Heart right ventricle (tissue), 16 donors: ENCODE results near the gene PIM1. TPM values are rescaled to one million over a fixed set of nuclear protein-coding genes. Genes with fewer than 3 reads are reported as not detected.

Source experiments
- ATAC-seq, 8 donors: fragments of 200-7000 bp; cut with Tn5 transposase; one replicate each; pipeline ENCODE4 v1.9.1; 2020; ENCODE audit warnings: mild to moderate bottlenecking in 8 of 8, moderate library complexity in 8 of 8, moderate number of reproducible peaks in 1 of 8
- DNase-seq, 2 donors: peaks; one replicate each; pipeline ENCODE4 v3.0.0-alpha.2; 2020
- H3K27ac ChIP-seq, 10 donors: fragments of 200-600 bp; sonication (generic) in 2 of 10; one replicate each; pipeline versions ENCODE4 v1.5.0 to v1.8.0; 2020 to 2022; ENCODE audit warnings: mild to moderate bottlenecking in 3 of 10
- H3K27me3 ChIP-seq, 7 donors: fragments of 200-600 bp; one replicate each; pipeline ENCODE4 v1.8.0; 2021 to 2022; ENCODE audit warnings: mild to moderate bottlenecking in 2 of 7
- H3K36me3 ChIP-seq, 9 donors: fragments of 200-600 bp; sonication (generic) in 1 of 9; one replicate each; pipeline versions ENCODE4 v1.5.0 to v1.8.0; 2020 to 2022; ENCODE audit warnings: mild to moderate bottlenecking in 2 of 9
- H3K4me1 ChIP-seq, 9 donors: fragments of 200-600 bp; sonication (generic) in 1 of 9; one replicate each; pipeline versions ENCODE4 v1.5.0 to v1.8.0; 2020 to 2022; ENCODE audit warnings: mild to moderate bottlenecking in 4 of 9
- H3K4me3 ChIP-seq, 10 donors: fragments of 200-600 bp; sonication (generic) in 2 of 10; one replicate each; pipeline versions ENCODE4 v1.5.0 to v1.8.0; 2020 to 2022; ENCODE audit warnings: mild to moderate bottlenecking in 7 of 10, moderate library complexity in 2 of 10
- H3K9me3 ChIP-seq, 11 donors: fragments of 200-600 bp in 10 of 11; sonication (generic) in 2 of 11; one replicate each; pipeline versions ENCODE4 v1.5.0 to v1.8.0; 2013 to 2022; ENCODE audit warnings: mild to moderate bottlenecking in 2 of 11, control low read depth in 1 of 11, moderate library complexity in 1 of 11
- CTCF ChIP-seq, 9 donors: fragments of 200-600 bp; sonication (generic) in 2 of 9; IDR thresholded peaks; one replicate each; pipeline versions ENCODE4 v1.5.0 to v1.8.0; 2021 to 2022; ENCODE audit warnings: antibody characterized with exemption in 9 of 9, mild to moderate bottlenecking in 5 of 9, moderate library complexity in 1 of 9
- WGBS, 2 donors: extraction: QIAGEN DNeasy Blood & Tissue Kit; methylation state at CpG; one replicate each; pipeline ENCODE4 v1.1.7; 2013; ENCODE audit warnings: inconsistent platforms in 1 of 2; 5-methylcytosine and 5-hydroxymethylcytosine counted together
- intact Hi-C, 10 donors: fragments of 100-400 bp; cut with DNase I; formaldehyde crosslinking; loops; one replicate each; pipeline versions ENCODE4 v1.11.1 to v1.14.2; 2022
- polyA plus RNA-seq, 2 donors: library from polyadenylated mRNA; stranded (reverse); fragments of 200-250 nt; gene quantifications; one replicate each; pipeline ENCODE4 v1.2.3, GENCODE V29; 2013
- total RNA-seq, 10 donors: library from RNA; stranded (reverse); fragmentation: NEBNext Ultra II Directional in 3 of 10; extraction: Animal tissue kit (Norgen Biotek cat#: 25700) in 3 of 10; gene quantifications; one replicate each; pipeline versions ENCODE4 v1.2.1 to v1.2.4, GENCODE V29; 2021 to 2023
- donor health status: Arrhythmogenic right ventricular cardiomyopathy.
- donor health status: ischemic (EF 13 %, LVEDD 7.1; RV severe dilation, severe dysfunction).
- donor health status: healthy with polysubstance abuse.
- donor health status: DM: no; HTN: yes; CAD: no.
- donor health status: DM: no; HTN: no; CAD: no.
- donor health status: ischemic (EF 25% LVEDD 6.9; RV normal size, moderate dysfunction).
- donor health status: ischemic (EF 25% LVEDD 5.7; RV mildly dilated, moderate dysfunction).
- donor health status: healthy.
- donor health status: DM: yes; HTN: yes; CAD: no.
- donor health status: Ischemic cardiomyopathy.
- donor health status: ischemic (EF 35%, LVEDD 5.7; RV mildly dilated, moderate dysfunction).
- donor health status: nonischemic (EF 11% LVEDD 7.7; RV severe dilation, severe dysfunction).
- donor health status: DM: yes; HTN: yes; CAD: no.
- donor health status: PGD.
- donor health status: ischemic (EF 29% LVEDD 5.4; RV normal size, mild dysfunction).
- donor health status: nonischemic (EF 23%, LVEDD 6.1; RV moderate dilation, normal function).

Gene PIM1
- total and polyA plus RNA-seq, 12 donors: 9.2 to 106 (median 16.3) TPM

DNA sequence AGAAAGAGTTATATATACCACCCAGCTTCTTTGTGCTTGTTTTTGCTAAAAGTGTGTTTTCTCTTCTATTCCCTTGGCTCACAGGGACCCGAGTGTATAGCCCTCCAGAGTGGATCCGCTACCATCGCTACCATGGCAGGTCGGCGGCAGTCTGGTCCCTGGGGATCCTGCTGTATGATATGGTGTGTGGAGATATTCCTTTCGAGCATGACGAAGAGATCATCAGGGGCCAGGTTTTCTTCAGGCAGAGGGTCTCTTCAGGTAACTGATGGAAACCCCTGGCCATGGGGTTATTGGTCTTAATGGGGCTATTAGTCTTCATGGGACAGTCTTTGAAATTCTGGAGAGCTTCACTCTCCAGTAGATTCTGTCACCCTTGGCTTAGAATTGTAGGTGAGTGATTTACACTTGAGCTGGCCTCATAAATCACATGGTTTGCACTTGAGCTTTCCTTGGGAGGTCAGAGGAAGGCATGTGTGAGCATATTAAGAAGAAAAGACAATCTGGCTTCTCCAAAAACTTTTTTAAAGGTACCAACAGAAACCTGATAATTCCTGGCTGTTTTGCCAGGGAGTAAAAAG is 3.0 kb downstream of the PIM1 start:
- peak overlapping the region in 5 of 10 donors; percentile 12 to 95 (median 92) for H3K27ac ChIP-seq
- H3K4me3 ChIP-seq: peak overlapping the region in 8 of 10 donors; percentile 21 to 96 (median 90)
- intact Hi-C loops: loop anchor here in 9 of 10 donors (1.0 to 10.0 kb wide), 13 partner anchors 36 to 286 kb away; partner anchors contain the start of gene C6orf89 (in 2 of the 9)
- ATAC-seq (no peak), DNase-seq (no peak)
- H3K36me3 ChIP-seq: peaks cover 0 to 57% (median 22%) of the 10 kb centered on the region in 9 donors
- 87 to 88% methylated on average over 7 of the region's 7 CpGs for WGBS, 2 donors
- no peak for TF ChIP-seq CTCF (IDR thresholded peaks at IDR 0.05)
- H3K9me3 ChIP-seq: no peaks in the 10 kb centered on the region
- H3K27me3 ChIP-seq: no peaks in the 10 kb centered on the region
- H3K4me1 ChIP-seq: peaks cover 0 to 71% (median 30%) of the 10 kb centered on the region in 9 donors

GRCh38 chr6:37173493-37174195 is 3.7 kb downstream of the PIM1 start:
- no peaks in the 10 kb centered on the region for H3K27me3 ChIP-seq
- H3K9me3 ChIP-seq: no peaks in the 10 kb centered on the region
- peak overlapping the region in 1 of 10 donors; percentile 94 for H3K27ac ChIP-seq
- ATAC-seq (no peak), DNase-seq (no peak)
- intact Hi-C loops: loop anchor here in 9 of 10 donors (2.0 to 10.0 kb wide), 11 partner anchors 35 to 286 kb away; partner anchors contain the start of gene C6orf89 (in 2 of the 9)
- H3K36me3 ChIP-seq: peaks cover 0 to 57% (median 22%) of the 10 kb centered on the region in 9 donors
- no peak for TF ChIP-seq CTCF (IDR thresholded peaks at IDR 0.05)
- 60% methylated on average over 9 of the region's 9 CpGs for WGBS, 2 donors
- H3K4me3 ChIP-seq: peak overlapping the region in 1 of 10 donors; percentile 96
- H3K4me1 ChIP-seq: peaks cover 0 to 69% (median 25%) of the 10 kb centered on the region in 9 donors

DNA sequence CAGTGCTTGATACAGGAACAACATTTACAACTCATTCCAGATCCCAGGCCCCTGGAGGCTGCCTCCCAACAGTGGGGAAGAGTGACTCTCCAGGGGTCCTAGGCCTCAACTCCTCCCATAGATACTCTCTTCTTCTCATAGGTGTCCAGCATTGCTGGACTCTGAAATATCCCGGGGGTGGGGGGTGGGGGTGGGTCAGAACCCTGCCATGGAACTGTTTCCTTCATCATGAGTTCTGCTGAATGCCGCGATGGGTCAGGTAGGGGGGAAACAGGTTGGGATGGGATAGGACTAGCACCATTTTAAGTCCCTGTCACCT is 4.2 kb downstream of the PIM1 start:
- DNase-seq (no peak), ATAC-seq (no peak)
- H3K4me1 ChIP-seq: peaks cover 0 to 64% (median 21%) of the 10 kb centered on the region in 9 donors
- no peaks in the 10 kb centered on the region for H3K9me3 ChIP-seq
- H3K4me3 ChIP-seq: peak overlapping the region in 1 of 10 donors; percentile 96
- peak overlapping the region in 1 of 10 donors; percentile 94 for H3K27ac ChIP-seq
- H3K27me3 ChIP-seq: no peaks in the 10 kb centered on the region
- 79 to 86% methylated on average over 3 of the region's 3 CpGs for WGBS, 2 donors
- H3K36me3 ChIP-seq: peaks cover 0 to 57% (median 22%) of the 10 kb centered on the region in 9 donors
- intact Hi-C loops: loop anchor here in 6 of 10 donors (2.0 to 10.0 kb wide), 7 partner anchors 35 to 287 kb away; partner anchors contain the start of gene C6orf89 (in 2 of the 6)
- no peak for TF ChIP-seq CTCF (IDR thresholded peaks at IDR 0.05)

DNA sequence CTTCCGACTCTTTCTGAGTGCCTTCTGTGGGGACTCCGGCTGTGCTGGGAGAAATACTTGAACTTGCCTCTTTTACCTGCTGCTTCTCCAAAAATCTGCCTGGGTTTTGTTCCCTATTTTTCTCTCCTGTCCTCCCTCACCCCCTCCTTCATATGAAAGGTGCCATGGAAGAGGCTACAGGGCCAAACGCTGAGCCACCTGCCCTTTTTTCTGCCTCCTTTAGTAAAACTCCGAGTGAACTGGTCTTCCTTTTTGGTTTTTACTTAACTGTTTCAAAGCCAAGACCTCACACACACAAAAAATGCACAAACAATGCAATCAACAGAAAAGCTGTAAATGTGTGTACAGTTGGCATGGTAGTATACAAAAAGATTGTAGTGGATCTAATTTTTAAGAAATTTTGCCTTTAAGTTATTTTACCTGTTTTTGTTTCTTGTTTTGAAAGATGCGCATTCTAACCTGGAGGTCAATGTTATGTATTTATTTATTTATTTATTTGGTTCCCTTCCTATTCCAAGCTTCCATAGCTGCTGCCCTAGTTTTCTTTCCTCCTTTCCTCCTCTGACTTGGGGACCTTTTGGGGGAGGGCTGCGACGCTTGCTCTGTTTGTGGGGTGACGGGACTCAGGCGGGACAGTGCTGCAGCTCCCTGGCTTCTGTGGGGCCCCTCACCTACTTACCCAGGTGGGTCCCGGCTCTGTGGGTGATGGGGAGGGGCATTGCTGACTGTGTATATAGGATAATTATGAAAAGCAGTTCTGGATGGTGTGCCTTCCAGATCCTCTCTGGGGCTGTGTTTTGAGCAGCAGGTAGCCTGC is 4.8 kb downstream of the PIM1 start:
- WGBS, 2 donors: 86 to 88% methylated on average over 10 of the region's 10 CpGs
- ATAC-seq: no peak
- Histone ChIP-seq H3K9me3 (no peaks in the 10 kb centered on the region), H3K27ac (peak overlapping the region in 1 of 10 donors; percentile 94), H3K4me3 (peak overlapping the region in 1 of 10 donors; percentile 96), H3K36me3 (peaks cover 0 to 57% (median 22%) of the 10 kb centered on the region in 9 donors), H3K4me1 (peaks cover 0 to 62% (median 21%) of the 10 kb centered on the region in 9 donors), H3K27me3 (no peaks in the 10 kb centered on the region)
- no peak for DNase-seq
- intact Hi-C loops: loop anchor here in 6 of 10 donors (2.0 to 10.0 kb wide), 7 partner anchors 34 to 287 kb away; partner anchors contain the start of gene C6orf89 (in 2 of the 6)
- no peak for TF ChIP-seq CTCF (IDR thresholded peaks at IDR 0.05)
